Loucy (cell line): ENCODE measurements around the gene GJA4.

Experiments used
- H2AFZ ChIP-seq: fragments of 200-600 bp; sonication (generic); 2 replicates; pipeline ENCODE4 v1.6.0; 2016; ENCODE audit warnings: antibody characterized with exemption, mild to moderate bottlenecking, low read length, moderate library complexity
- H3F3A ChIP-seq: fragments of 200-600 bp; 2 replicates; pipeline ENCODE4 v1.6.0; 2016; ENCODE audit warnings: antibody characterized with exemption, low read depth, mild to moderate bottlenecking
- H3K27me3 ChIP-seq: fragments of 200-600 bp; sonication (generic); 2 replicates; pipeline ENCODE4 v1.6.1; 2014; ENCODE audit warnings: low read length, mild to moderate bottlenecking; ENCODE audit not compliant: insufficient read depth, poor library complexity, severe bottlenecking
- H3K36me3 ChIP-seq: fragments of 200-600 bp; sonication (generic); 2 replicates; pipeline ENCODE4 v1.6.1; 2016; ENCODE audit warnings: low read length; ENCODE audit not compliant: insufficient read depth
- H3K4me1 ChIP-seq: fragments of 200-600 bp; sonication (generic); 2 replicates; pipeline ENCODE4 v1.5.1; 2014; ENCODE audit warnings: low read length, mild to moderate bottlenecking; ENCODE audit not compliant: insufficient read depth, poor library complexity, severe bottlenecking
- H3K4me2 ChIP-seq: fragments of 200-600 bp; sonication (generic); 2 replicates; pipeline ENCODE4 v1.6.0; 2014; ENCODE audit warnings: antibody characterized with exemption, low read length, low read depth, mild to moderate bottlenecking; ENCODE audit not compliant: poor library complexity, severe bottlenecking
- H3K4me3 ChIP-seq: fragments of 200-600 bp; sonication (generic); 2 replicates; pipeline ENCODE4 v1.5.1; 2014; ENCODE audit warnings: low read length, mild to moderate bottlenecking, mixed read lengths; ENCODE audit not compliant: poor library complexity, severe bottlenecking
- H3K79me2 ChIP-seq: fragments of 200-600 bp; sonication (generic); 2 replicates; pipeline ENCODE4 v1.6.1; 2014; ENCODE audit warnings: low read length; ENCODE audit not compliant: insufficient read depth
- H3K9ac ChIP-seq: fragments of 200-600 bp; sonication (generic); 2 replicates; pipeline ENCODE4 v1.6.0; 2014; ENCODE audit warnings: mild to moderate bottlenecking, low read depth, low read length, moderate library complexity; ENCODE audit not compliant: poor library complexity, severe bottlenecking
- H3K9me2 ChIP-seq: fragments of 200-600 bp; sonication (generic); replicated peaks from 2 replicates; pipeline ENCODE4 v1.6.1; 2016; ENCODE audit warnings: low read depth, low read length, mixed read lengths
- H3K9me3 ChIP-seq: fragments of 200-600 bp; sonication (generic); 2 replicates; pipeline ENCODE4 v1.6.1; 2014; ENCODE audit warnings: mild to moderate bottlenecking, antibody characterized with exemption, low read length, low read depth; ENCODE audit not compliant: insufficient read depth
- H4K20me1 ChIP-seq: fragments of 200-600 bp; sonication (generic); 2 replicates; pipeline ENCODE4 v1.6.0; 2014; ENCODE audit warnings: antibody characterized with exemption, low read length, mild to moderate bottlenecking; ENCODE audit not compliant: insufficient read depth, poor library complexity, severe bottlenecking
- CTCF ChIP-seq: fragments of 200-600 bp; sonication (generic); conservative IDR thresholded peaks from 2 replicates; pipeline ENCODE4 v1.5.1; 2014; ENCODE audit warnings: mild to moderate bottlenecking, antibody characterized with exemption, low read length
- EZH2phosphoT487 ChIP-seq: fragments of 200-600 bp; IDR thresholded peaks from 2 replicates; pipeline ENCODE4 v1.6.1; 2018; ENCODE audit warnings: antibody characterized with exemption, mild to moderate bottlenecking, moderate library complexity, borderline replicate concordance

Gene GJA4

GRCh38 chr1:34844252-34844634 is 51.4 kb downstream of the GJA4 start:
- no peaks in the 10 kb centered on the region for H3K9me3 ChIP-seq
- no peak overlapping the region for H3K4me3 ChIP-seq
- no peaks in the 10 kb centered on the region; the same call in 1 of the 2 replicates for H3K36me3 ChIP-seq
- no peak overlapping the region for H2AFZ ChIP-seq
- H3K9ac ChIP-seq: no peak overlapping the region
- no peaks in the 10 kb centered on the region for H4K20me1 ChIP-seq
- no peaks in the 10 kb centered on the region for H3K9me2 ChIP-seq
- H3K4me2 ChIP-seq: no peak overlapping the region
- peaks cover 9% of the 10 kb centered on the region for H3K4me1 ChIP-seq
- no peaks in the 10 kb centered on the region for H3F3A ChIP-seq
- TF ChIP-seq CTCF (no peak), EZH2phosphoT487 (no peak)
- no peaks in the 10 kb centered on the region for H3K27me3 ChIP-seq
- H3K79me2 ChIP-seq: no peaks in the 10 kb centered on the region
